GM12878 (cell line): ENCODE data around the gene LILRB3. TPM values are rescaled to one million over a fixed set of nuclear protein-coding genes. Genes with fewer than 3 reads are reported as not detected.

Experiments used
- ATAC-seq: fragments of 200-7000 bp; cut with Tn5 transposase; 3 replicates; pipeline ENCODE4 v1.9.1; 2020; ENCODE audit warnings: mild to moderate bottlenecking, moderate library complexity
- BruUV-seq: library from RNA; stranded (reverse); fragments of 400-500 nt; replicated peaks from 2 replicates; lab custom pipeline; 2021; lab: Mats Ljungman, UMichigan
- CTCF ChIA-PET: fragments of 300-600 bp; sonication (Branson Sonifier 250); formaldehyde crosslinking; extraction: SDS; loops from one replicate; lab custom pipeline; 2021; ENCODE audit warnings: inconsistent platforms; lab: Yijun Ruan, JAX
- POLR2A ChIA-PET: fragments of 350-600 bp; formaldehyde crosslinking; extraction: SDS; loops from one replicate; lab custom pipeline; 2021; ENCODE audit warnings: inconsistent platforms; lab: Charles Lee
- RAD21 ChIA-PET: fragments of 300-600 bp; sonication (Branson Sonifier 250); formaldehyde crosslinking; loops from one replicate; lab custom pipeline; 2023; ENCODE audit warnings: antibody characterized with exemption; ENCODE audit not compliant: unreplicated experiment; lab: Charles Lee
- SMC1A ChIA-PET: fragments of 300-600 bp; sonication (Branson Sonifier 250); formaldehyde crosslinking; loops from one replicate; lab custom pipeline; 2023; ENCODE audit not compliant: unreplicated experiment, uncharacterized antibody; lab: Charles Lee
- DNase-seq: peaks from one replicate; pipeline ENCODE4 v3.0.0-alpha.2; 2011; ENCODE audit warnings: low read depth, low spot score
- FAIRE-seq: peaks from 3 replicates; lab custom pipeline; 2011; peaks lifted over from hg19 to GRCh38; lab: Jason Lieb, UNC
- H2AFZ ChIP-seq: 2 replicates; pipeline ENCODE4 v1.6.0; 2011; ENCODE audit warnings: low read depth, low read length, control low read depth; ENCODE audit not compliant: control insufficient read depth
- H3K27ac ChIP-seq: 2 replicates; pipeline ENCODE4 v1.5.1; 2011; ENCODE audit warnings: control low read depth; ENCODE audit not compliant: control insufficient read depth, insufficient read depth
- H3K27me3 ChIP-seq, 2 experiments: replicated peaks in 1 of 2; 2 replicates each; pipeline versions ENCODE4 v1.6.0 to v1.6.1; 2011; ENCODE audit warnings: low read length in 1 of 2; ENCODE audit not compliant: control insufficient read depth in 2 of 2, insufficient read depth in 2 of 2
- H3K36me3 ChIP-seq, 2 experiments: 2 replicates each; pipeline ENCODE4 v1.5.1; 2011; ENCODE audit warnings: low read length in 1 of 2; ENCODE audit not compliant: control insufficient read depth in 2 of 2, insufficient read depth in 2 of 2
- H3K4me1 ChIP-seq: 2 replicates; pipeline ENCODE4 v1.6.1; 2011; ENCODE audit warnings: mild to moderate bottlenecking, low read length, moderate library complexity, mixed read lengths; ENCODE audit not compliant: control insufficient read depth, insufficient read depth
- H3K4me2 ChIP-seq: 2 replicates; pipeline ENCODE4 v1.6.0; 2011; ENCODE audit warnings: control low read depth; ENCODE audit not compliant: control insufficient read depth, insufficient read depth
- H3K4me3 ChIP-seq: fragments of 200-600 bp; sonication (generic); 2 replicates; pipeline ENCODE4 v1.5.1; 2016
- H3K79me2 ChIP-seq: 2 replicates; pipeline ENCODE4 v1.6.0; 2011; ENCODE audit warnings: low read length; ENCODE audit not compliant: control insufficient read depth, insufficient read depth
- H3K9ac ChIP-seq: 2 replicates; pipeline ENCODE4 v1.8.0; 2011; ENCODE audit warnings: low read length, control low read depth, mixed read lengths; ENCODE audit not compliant: control insufficient read depth, insufficient read depth
- H3K9me3 ChIP-seq: replicated peaks from 3 replicates; pipeline ENCODE4 v1.5.1; 2011; ENCODE audit warnings: mild to moderate bottlenecking, low read length; ENCODE audit not compliant: control insufficient read depth, insufficient read depth
- H4K20me1 ChIP-seq: 2 replicates; pipeline ENCODE4 v1.6.0; 2011; ENCODE audit not compliant: control insufficient read depth, insufficient read depth
- ATF3 ChIP-seq: IDR thresholded peaks from 2 replicates; pipeline ENCODE4 v1.6.1; 2011; ENCODE audit warnings: low read depth, mild to moderate bottlenecking, low read length, moderate library complexity, borderline replicate concordance; ENCODE audit errors: extremely low read depth
- CREM ChIP-seq: IDR thresholded peaks from 2 replicates; pipeline ENCODE4 v1.6.1; 2014; ENCODE audit warnings: antibody characterized with exemption, low read depth
- HCFC1 ChIP-seq: fragments of 150-350 bp; IDR thresholded peaks from 2 replicates; pipeline ENCODE4 v1.6.1; 2014; ENCODE audit warnings: low read length
- IKZF1 ChIP-seq: fragments of 450-650 bp; conservative IDR thresholded peaks from 2 replicates; pipeline ENCODE4 v1.6.1; 2017; ENCODE audit warnings: antibody characterized with exemption, mild to moderate bottlenecking
- IRF5 ChIP-seq: fragments of 450-650 bp; IDR thresholded peaks from 2 replicates; pipeline ENCODE4 v1.6.1; 2017; ENCODE audit warnings: borderline replicate concordance
- KLF5 ChIP-seq: fragments of 450-650 bp; IDR thresholded peaks from 2 replicates; pipeline ENCODE4 v1.6.1; 2014; ENCODE audit warnings: mild to moderate bottlenecking; ENCODE audit not compliant: partially characterized antibody
- NR2C1 ChIP-seq: fragments of 450-650 bp; IDR thresholded peaks from 2 replicates; pipeline ENCODE4 v1.6.1; 2017; ENCODE audit warnings: antibody characterized with exemption, mild to moderate bottlenecking, moderate library complexity
- NRF1 ChIP-seq: conservative IDR thresholded peaks from 2 replicates; pipeline ENCODE4 v1.6.1; 2011; ENCODE audit warnings: mild to moderate bottlenecking, low read depth, low read length, improper control_type of control experiment
- SIX5 ChIP-seq: IDR thresholded peaks from 2 replicates; pipeline ENCODE4 v1.6.1; 2011; ENCODE audit warnings: mild to moderate bottlenecking, low read depth, low read length, moderate library complexity; ENCODE audit not compliant: severe bottlenecking
- TARDBP ChIP-seq: IDR thresholded peaks from 2 replicates; pipeline ENCODE4 v1.6.1; 2016; ENCODE audit warnings: borderline replicate concordance
- YY1 ChIP-seq: IDR thresholded peaks from 2 replicates; pipeline ENCODE4 v1.6.1; 2011; ENCODE audit warnings: low read depth, mild to moderate bottlenecking, low read length
- ZBED1 ChIP-seq: IDR thresholded peaks from 2 replicates; pipeline ENCODE4 v1.6.1; 2016; ENCODE audit warnings: borderline replicate concordance
- ZNF384 ChIP-seq: IDR thresholded peaks from 2 replicates; pipeline ENCODE4 v1.6.1; 2012; ENCODE audit warnings: low read depth, mild to moderate bottlenecking, low read length, improper control_type of control experiment, borderline replicate concordance
- ZNF592 ChIP-seq: fragments of 450-650 bp; IDR thresholded peaks from 2 replicates; pipeline ENCODE4 v1.6.1; 2017; ENCODE audit warnings: mild to moderate bottlenecking, moderate library complexity
- WGBS: methylation state at CpG from one replicate; pipeline ENCODE4 v1.1.6; 2016; ENCODE audit warnings: low lambda C conversion rate; ENCODE audit not compliant: insufficient replicate concordance, insufficient coverage; ENCODE audit errors: missing lambda C conversion rate; 5-methylcytosine and 5-hydroxymethylcytosine counted together
- in situ Hi-C: fragments of 300-500 bp; cut with MboI; formaldehyde crosslinking; loops from 9 replicates; pipeline ENCODE4 v1.14.3; 2018; ENCODE audit warnings: mixed read lengths
- intact Hi-C: fragments of 100-400 bp; cut with micrococcal nuclease; formaldehyde crosslinking; loops from one replicate; pipeline ENCODE4 v1.14.2; 2022; ENCODE audit not compliant: unreplicated experiment
- polyA plus RNA-seq, 11 experiments: library from polyadenylated mRNA; depleted of rRNA in 4 of 11; unstranded in 6 of 11; stranded (reverse) in 5 of 11; fragments of >200 nt; fragmentation: Nextera tagmentation in 4 of 11; fragmentation: Illumina TruSeq in 1 of 11; extraction: Ambion mirVana in 4 of 11; extraction: Trizol in 1 of 11; gene quantifications; 1 replicate in 1 of 11; 2 replicates in 10 of 11; pipeline versions ENCODE4 v1.2.1 to v1.2.3, GENCODE V29; 2011 to 2016; ENCODE audit warnings: inconsistent platforms in 2 of 11, missing spikeins in 2 of 11, low read depth in 1 of 11
- total RNA-seq, 4 experiments: library from RNA; depleted of rRNA in 3 of 4; stranded (reverse); fragments of >200 nt in 3 of 4; fragmentation: Illumina TruSeq in 1 of 4; extraction: Trizol in 1 of 4; gene quantifications; 2 replicates each; pipeline versions ENCODE4 v1.2.1 to v1.2.3, GENCODE V29; 2013 to 2021
- TF ChIP-seq, protein P1 (sequence below): IDR thresholded peaks from 2 replicates; pipeline ENCODE4 v1.6.1; 2012; ENCODE audit warnings: low read depth, low read length, improper control_type of control experiment

The LILRB3 gene
- total and polyA plus RNA-seq, 10 of the 15 experiments (the other 5 are each of a cell fraction or from before 2014, with no cell fraction given): 0.04 to 1.1 (median 0.18) TPM; not detected in 1

DNA sequence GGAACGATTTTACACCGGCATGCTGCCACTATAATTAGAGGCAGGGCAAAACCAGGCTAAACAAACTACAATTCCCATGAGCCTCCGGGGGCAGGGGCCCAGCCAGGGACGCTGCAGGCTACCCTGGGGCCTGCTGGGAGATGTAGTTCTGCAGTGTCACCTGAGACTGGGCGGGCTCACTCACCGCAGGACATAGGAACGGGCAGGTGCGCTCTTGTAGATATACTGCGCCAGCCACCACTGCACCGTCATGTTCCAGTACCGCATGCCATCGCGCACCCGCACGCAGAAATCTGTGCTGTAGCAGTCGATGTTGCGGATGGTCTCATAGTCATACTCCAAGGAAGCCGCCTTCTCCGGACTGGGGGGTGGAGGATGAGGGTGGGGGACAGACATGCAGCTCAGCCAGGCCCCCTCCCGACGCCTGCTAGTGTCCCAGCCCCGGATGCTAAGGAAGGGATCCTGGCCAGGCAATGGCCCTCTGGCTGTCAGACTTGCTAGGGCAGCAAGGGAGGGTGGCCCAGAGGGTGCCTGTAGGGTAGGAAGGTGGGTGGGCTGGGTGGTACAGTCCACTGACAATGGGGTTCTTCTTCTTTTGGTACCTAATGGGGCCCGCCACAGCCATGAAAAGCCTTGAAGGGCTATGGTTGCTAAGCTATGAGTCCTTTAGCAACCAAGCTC is 44.1 kb downstream of the LILRB3 start:
- no peak for DNase-seq
- WGBS: 76% methylated on average over 23 of the region's 23 CpGs
- Histone ChIP-seq H3K4me1 (no peaks in the 10 kb centered on the region), H3K36me3 (peaks cover 0 to 3% of the 10 kb centered on the region in 2 experiments; a peak in 1 of 4 replicates), H3K27me3 (no peaks in the 10 kb centered on the region), H3K4me2 (no peak overlapping the region), H2AFZ (no peak overlapping the region), H3K9me3 (no peaks in the 10 kb centered on the region), H4K20me1 (no peaks in the 10 kb centered on the region), H3K27ac (no peak overlapping the region), H3K79me2 (no peaks in the 10 kb centered on the region), H3K4me3 (no peak overlapping the region), H3K9ac (no peak overlapping the region)
- POLR2A ChIA-PET: no interaction called here
- CTCF ChIA-PET: interaction anchor here (1.4 kb wide), 1 partner anchor 11 kb away, joined by 3 read pairs; the partner anchor contains the start of gene MBOAT7
- no peak for TF ChIP-seq KLF5
- no peak for TF ChIP-seq IRF5
- TF ChIP-seq ZNF592: no peak
- no peak for TF ChIP-seq NRF1
- TF ChIP-seq IKZF1: peak; percentile 67
- TF ChIP-seq YY1: 0 out of 2 replicates have a peak, but pooled peaks have one; percentile 17
- 0 out of 2 replicates have a peak, but pooled peaks have one; percentile 11 for TF ChIP-seq NR2C1
- peak; percentile 90 for TF ChIP-seq TARDBP
- TF ChIP-seq, protein P1, sequence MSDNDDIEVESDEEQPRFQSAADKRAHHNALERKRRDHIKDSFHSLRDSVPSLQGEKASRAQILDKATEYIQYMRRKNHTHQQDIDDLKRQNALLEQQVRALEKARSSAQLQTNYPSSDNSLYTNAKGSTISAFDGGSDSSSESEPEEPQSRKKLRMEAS: no peak
- TF ChIP-seq CREM: peak; percentile 68; the same call in 1 of the 2 replicates
- no peak for TF ChIP-seq ZBED1
- TF ChIP-seq HCFC1: peak; percentile 95
- TF ChIP-seq ZNF384: no peak
- peak; percentile 96 for TF ChIP-seq SIX5
- TF ChIP-seq ATF3: peak; percentile 42; the same call in 1 of the 2 replicates
- SMC1A ChIA-PET: no interaction called here
- no peak for FAIRE-seq
- peak; percentile 90 for ATAC-seq
- intact Hi-C loops (no loop called here), in situ Hi-C loops (no loop called here)
- BruUV-seq: TSS peak; percentile 50
- RAD21 ChIA-PET: no interaction called here
